Fibroblast of peridontal ligament (primary cell): ENCODE measurements around the gene DOCK4.
"Not testable (repeated sequence)": the region's sequence is repeated elsewhere in the genome, so short reads cannot be mapped to it uniquely, and the experiment has no call there.

ENCODE experiments used
- DNase-seq: peaks from one replicate; pipeline ENCODE4 v3.0.0-alpha.2; 2010; ENCODE audit errors: extremely low read depth

Gene DOCK4, protein sequence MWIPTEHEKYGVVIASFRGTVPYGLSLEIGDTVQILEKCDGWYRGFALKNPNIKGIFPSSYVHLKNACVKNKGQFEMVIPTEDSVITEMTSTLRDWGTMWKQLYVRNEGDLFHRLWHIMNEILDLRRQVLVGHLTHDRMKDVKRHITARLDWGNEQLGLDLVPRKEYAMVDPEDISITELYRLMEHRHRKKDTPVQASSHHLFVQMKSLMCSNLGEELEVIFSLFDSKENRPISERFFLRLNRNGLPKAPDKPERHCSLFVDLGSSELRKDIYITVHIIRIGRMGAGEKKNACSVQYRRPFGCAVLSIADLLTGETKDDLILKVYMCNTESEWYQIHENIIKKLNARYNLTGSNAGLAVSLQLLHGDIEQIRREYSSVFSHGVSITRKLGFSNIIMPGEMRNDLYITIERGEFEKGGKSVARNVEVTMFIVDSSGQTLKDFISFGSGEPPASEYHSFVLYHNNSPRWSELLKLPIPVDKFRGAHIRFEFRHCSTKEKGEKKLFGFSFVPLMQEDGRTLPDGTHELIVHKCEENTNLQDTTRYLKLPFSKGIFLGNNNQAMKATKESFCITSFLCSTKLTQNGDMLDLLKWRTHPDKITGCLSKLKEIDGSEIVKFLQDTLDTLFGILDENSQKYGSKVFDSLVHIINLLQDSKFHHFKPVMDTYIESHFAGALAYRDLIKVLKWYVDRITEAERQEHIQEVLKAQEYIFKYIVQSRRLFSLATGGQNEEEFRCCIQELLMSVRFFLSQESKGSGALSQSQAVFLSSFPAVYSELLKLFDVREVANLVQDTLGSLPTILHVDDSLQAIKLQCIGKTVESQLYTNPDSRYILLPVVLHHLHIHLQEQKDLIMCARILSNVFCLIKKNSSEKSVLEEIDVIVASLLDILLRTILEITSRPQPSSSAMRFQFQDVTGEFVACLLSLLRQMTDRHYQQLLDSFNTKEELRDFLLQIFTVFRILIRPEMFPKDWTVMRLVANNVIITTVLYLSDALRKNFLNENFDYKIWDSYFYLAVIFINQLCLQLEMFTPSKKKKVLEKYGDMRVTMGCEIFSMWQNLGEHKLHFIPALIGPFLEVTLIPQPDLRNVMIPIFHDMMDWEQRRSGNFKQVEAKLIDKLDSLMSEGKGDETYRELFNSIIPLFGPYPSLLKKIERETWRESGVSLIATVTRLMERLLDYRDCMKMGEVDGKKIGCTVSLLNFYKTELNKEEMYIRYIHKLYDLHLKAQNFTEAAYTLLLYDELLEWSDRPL (N-terminal part only)

DNA sequence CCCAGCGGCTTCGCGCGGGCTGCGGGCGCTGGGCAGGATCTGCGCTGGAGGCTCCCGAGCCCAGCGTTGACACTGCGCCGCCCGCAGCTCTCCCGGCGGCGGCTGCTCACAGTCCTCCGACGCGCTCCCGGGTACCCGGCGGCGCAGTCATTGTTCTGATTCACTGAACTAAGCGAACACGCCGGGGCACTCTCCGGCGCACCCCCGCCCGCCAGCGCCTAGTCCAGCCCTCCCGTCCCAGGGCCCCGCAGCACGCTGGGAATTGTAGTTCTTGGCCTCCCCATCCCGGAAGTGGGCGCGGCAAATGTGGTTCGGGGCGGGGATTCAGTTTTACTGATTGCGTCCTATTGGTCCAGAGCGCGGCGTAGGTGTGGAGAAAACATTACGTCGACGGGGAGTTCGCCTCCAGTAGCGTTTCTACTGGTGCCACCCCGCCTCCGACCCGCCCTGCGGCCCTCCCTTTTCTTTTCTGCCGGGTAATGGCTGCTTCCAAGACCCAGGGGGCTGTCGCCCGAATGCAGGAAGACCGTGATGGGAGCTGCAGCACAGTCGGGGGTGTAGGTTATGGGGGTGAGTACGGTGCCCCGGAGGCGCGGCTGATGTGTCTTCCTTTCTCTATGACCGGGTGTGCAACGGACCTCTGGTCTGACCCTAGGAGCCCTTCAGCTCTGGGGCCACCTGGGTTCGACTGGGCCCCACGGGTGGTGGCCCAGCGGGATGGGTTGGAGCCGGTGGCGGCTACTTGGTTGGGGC, at the start of gene DOCK4, which contains the start of gene ZNF277:
TSS of gene DOCK4 (minus strand) at position 162 of the 753 bp plus-strand sequence. CDS start 261 bp downstream, outside the sequence.
TSS of gene ZNF277 (plus strand) at position 458 of the 753 bp plus-strand sequence. CDS start at position 480, 22 bp downstream.
- DNase-seq, result peak; percentile 99

DNA sequence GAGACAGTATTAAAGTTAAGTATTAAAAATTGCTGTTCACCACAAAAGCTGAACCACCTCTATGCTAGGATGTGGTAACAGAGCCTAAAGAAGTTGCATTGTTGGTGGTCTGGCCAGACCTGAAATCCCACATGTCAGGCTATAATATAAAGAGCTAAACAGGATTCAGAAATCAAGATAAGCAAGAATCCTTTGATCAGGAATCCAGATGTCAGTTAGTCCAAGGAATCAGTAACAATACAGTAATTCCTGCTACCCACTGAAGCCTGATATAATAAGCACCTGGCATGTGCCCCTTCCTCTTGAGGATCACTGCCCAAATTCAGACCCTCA, 49.2 kb upstream of the DOCK4 start:
- no peak for DNase-seq

DNA sequence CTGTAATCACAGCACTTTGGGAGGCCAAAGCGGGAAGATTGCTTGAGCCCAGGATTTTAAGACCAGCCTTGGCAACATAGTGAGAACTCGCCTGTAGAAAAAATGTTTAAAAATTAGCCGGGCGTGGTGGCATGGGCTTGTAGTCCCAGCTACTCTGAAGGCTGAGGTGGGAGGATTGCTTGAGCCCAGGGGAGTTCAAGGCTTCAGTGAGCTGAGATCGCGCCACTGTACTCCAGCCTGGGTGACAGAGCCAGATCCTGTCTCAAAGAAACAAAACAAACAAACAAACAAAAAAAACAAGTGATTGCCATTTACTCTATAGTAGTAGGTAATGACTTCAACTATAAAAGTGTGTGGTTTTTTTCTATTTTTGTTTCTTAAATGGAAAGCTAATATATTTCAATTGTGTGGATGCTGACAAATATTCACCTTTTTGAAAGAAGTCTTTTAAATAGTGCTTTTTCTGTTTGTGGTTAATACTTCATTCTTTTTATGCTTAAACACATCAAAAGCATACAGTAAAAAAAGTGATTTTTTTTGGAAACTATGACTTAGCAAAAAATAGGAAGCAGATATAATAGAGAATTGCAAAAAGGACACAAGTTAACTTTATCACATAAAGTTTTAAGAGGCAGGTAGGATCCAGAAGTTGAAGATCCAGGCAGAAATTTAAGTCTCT, 48.6 kb upstream of the DOCK4 start:
- DNase-seq, result no peak

DNA sequence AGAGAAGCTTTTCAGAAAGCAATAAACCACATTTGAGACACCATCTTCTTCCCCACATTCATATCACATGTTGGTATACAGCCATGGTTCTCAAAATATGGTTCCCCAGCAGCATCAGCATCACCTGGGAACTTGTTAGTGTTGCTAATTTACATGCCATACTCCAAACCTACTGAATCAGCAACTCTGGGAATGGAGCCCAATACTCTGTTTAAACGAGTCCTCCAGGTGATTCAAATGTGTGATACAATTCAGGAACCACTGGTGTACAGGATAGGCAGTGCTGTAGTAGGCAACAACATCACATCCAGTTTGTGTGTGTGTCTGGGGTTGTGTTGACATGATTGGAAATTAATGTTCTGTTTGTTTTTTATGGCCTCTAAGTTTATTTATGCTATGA, 48.0 kb upstream of the DOCK4 start:
- DNase-seq, result no peak

DNA sequence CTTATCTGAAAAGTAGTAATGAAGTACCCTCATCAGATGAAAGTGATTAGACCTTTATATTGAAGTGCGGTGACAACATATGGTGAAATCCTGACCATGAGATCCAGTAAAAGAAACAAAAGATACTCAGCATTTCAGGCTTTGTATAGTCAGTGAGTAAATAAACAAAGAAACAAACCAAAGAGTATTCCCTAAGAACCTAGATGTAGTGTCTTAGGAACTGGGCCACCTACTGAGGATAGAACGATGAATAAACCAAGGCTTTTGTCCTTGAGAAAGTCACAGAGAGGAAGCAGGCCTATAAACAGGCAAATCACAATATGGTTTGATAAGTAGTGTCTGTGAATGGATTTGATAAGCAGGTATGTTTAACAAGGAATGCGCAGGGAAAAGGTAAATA, 46.5 kb upstream of the DOCK4 start:
- no peak for DNase-seq

DNA sequence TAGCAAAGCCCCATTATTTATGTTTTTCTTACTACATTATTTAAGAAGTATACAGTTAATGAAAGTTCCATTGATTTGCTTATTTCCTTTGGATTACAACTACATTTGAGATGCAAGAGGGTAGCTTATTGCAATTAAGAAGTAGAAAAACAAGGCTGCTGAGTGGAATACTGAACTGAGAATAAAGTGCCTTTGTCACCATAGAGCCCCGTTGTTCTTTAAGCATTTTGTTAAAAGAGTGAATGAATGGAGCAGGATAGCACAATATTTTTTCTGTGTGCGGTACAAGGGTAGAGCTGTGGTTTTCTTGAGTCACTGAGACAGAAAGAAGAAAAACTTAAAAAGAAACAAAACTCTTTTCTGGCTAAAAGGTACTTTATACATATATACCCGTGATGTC, 45.9 kb upstream of the DOCK4 start:
- DNase-seq, result no peak

DNA sequence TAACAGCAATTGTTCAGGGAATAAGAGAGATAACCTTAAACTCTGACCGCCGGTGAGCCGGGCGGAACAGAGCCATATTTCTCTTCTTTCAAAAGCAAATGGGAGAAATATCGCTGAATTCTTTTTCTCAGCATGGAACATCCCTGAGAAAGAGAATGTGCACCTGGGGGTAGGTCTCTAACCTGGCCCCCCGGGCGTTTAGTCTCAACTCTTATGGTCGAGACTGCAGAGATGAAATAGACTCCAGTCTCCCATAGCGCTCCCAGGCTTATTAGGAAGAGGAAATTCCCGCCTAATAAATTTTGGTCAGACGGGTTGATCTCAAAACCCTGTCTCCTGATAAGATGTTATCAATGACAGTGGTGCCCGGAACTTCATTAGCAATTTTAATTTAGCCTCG, 43.8 kb upstream of the DOCK4 start:
- DNase-seq, result not testable (repeated sequence)

DNA sequence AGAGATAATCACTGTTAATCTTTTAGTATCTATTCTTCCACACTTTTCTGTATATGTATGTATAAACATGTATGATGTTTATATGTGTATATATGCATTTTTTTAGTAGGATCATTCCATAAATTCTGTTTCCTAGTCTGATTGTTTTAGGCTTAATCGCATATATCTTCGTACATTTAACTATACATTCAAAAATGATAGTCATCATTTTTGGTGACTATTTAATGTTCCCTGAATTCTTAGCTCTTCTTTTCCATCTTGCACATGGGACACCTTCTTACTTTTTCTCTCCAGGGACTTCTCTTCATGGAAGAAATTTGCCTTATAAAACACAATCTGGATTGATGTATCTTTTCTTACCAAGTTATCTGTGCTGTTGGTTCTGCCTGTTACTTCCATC, 42.4 kb upstream of the DOCK4 start:
- no peak for DNase-seq

DNA sequence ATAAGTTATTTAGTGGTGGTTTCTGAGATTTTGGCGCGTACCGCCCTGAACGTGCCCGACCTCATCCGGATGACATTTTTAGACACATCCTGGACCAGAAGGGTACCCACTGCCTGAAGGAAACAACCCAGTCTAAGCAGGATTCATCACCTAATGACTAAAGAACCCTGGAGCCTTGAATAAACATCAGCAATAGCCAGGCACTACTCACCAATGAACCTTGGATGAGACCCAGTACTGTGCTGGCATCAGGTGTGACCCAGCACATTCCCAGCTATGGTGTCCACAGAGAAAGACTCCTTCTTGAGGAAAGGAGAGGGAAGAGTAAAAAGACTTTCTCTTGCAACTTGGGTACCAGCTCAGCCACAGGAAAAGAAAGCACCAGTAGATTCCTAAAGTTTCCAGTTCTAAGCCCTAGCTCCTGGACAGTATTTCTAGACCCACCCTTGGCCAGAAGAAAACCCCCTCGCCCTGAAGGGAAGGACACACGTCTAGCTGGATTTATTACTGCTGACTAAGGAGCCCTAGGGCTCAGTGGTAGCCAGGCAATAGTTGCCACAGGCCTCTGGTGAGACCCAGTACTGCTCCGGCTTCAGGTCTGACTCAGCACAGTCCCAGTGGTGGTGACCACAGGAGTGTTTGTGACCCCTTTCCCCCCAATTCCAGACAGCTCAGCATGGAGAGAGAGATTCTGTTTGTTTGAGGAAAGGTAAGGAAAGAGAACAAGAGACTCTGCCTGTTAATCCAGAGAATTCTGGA, 32.8 kb upstream of the DOCK4 start:
- no peak for DNase-seq

DNA sequence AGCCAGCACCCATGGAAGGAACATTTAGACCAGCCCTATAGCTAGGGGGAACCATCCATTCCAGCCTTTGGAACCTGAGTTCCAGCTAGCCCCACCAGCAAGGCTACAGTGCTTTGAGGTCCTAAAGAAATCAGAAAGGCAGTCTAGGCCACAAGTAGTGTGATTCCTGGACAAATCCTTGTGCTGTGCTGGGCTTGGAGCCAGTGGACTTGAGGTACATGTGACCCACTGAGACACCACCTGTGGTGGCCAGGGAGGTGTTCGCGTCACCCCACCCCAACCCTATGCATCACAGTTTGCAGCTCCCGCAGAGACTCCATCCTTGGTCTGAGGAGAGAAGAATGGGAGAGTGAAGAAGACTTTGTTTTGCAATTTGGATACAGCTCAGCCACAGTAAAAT, 32.1 kb upstream of the DOCK4 start:
- no peak for DNase-seq

DNA sequence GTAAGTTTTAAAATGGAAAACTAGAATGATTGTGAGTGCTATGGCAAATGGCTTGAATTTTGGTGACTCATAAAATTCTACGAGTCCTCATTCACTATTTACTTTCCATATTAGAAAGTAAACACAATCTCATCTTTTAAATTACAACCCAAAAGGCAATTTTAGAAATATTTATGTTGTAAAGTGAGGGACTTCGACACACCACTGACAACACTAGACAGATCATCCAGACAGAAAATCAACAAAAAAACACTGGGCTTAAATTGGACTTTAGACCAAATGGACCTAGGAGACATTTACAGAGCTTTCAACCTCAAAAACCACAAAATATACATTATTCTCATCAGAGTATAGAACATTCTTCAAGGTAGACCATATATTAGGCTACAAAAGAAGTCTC, 30.4 kb upstream of the DOCK4 start:
- no peak for DNase-seq

DNA sequence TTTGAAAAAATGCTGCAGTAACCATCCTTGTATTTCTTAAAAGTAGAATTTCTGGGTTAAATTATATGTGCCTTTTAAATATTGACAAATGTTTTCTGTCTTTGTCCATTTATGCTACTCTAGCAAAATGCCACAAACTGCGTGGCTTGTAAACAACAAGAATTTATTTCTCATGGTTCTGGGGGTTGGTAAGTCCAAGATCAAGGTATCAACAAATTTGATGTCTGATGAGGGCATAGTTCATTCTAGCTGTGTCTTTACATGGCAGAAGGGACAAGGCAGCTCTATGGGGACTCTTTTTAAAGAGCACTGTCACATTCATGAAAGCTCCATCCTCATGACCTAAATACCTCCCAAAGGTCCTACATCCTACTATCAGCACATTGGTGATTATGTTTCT, 27.9 kb upstream of the DOCK4 start:
- no peak for DNase-seq

DNA sequence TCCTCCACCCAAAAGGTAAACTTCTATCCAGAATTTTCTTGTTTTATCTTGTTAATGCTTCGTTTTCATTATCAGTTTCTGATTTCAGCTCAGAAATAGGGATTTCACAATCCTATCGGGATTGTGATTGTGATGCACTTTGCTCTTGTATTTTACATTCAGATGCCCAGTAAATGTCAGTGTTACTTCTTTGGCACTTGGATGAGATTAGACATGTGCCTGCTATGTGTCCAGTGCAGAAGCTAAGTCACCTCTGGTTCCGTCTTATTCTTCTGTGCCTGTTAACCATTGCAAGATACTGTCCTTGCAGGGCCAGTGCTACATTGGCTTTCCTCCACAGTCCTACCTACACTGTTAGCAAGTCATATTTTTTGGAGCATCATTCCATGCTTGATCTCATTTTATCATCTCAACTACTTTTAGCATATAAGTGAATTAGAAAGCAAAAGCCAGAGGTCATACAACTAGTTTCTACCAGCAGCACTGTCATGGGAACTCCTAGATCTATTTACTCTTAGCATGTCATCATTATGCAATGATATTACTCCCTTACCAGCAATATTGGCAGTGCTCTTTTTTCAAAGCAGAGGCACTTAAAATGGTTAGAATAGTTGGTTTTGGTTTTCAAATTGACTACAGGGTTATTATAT, 27.0 kb upstream of the DOCK4 start:
- DNase-seq, result peak; percentile 53

DNA sequence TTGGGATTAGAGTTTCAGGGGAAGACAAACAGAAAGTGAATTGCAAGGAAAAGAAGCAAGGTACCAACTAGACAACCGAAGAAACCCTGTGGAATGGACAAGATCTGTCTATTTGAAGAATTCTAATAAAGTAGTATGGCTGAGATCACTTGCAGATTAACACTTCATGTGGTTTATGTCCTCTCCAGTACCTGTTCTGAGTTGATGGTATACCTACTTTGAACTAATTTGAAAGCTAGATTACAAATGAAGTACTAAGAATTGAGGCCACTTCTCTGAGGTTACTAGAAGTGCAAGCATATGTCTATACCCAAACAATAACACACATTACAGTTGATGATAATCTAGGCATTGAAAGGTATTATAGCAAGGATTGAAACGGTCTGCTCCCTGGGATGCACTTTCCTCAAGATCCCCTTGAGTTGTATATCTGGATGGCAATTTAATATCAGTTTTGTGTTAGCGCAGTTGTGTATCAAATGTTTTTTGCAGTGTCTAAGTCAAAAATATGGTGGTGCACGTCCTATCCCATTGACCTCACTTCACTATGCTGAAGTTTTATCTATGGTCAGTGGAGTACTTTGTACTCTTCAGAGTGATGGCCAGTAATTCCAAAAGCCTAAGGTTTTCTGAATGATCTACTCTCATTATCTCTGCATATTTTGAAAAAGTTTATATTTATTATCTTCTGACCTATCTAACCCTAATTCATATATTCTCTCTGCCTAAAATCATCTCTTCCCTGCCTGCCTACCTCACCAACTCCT, 26.2 kb upstream of the DOCK4 start:
- DNase-seq, result no peak

DNA sequence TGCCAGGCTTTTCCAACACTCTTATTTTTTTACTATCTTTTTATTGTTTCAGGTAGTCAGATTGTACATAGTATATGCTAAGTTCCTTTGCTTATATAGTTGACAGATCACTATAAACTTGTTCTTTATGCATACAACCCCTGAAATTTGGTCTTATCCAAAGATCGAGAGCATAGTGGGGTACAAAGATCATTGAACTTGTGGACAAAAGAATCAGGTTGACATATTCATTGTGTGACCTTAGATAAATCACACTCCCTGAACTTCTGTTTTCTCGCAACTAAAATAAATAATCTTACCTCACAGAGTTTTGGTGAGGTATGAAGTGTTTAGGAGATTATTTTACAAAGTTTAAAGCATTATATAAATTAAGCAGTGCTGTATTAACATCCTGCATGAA, 22.4 kb upstream of the DOCK4 start:
- DNase-seq, result no peak

DNA sequence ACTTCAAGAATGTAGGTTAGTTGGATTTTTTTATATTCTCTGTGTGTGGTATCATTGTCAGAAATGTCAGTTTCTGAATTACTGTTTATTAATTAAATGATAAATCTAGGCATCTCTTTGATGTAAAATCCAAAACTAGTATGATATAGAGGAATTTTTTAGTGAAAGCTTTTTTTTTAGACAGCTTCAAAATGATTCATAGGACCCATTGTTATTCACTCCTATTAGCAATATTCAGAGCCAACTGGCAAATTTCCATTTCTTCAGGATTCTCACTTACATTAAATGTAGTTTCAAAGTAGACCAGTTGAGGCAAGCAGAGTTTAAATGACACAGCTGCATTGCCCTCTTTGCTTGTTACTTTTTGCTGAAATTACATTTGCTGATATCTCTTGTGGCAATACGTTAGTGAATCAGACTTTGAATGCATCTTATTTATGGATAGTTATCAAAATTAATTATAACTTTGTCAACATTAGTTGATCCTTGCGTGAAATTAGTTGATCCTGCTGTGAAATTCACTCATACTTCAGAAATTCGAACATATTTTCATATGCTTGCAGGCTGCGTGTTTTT, 20.6 kb upstream of the DOCK4 start:
- no peak for DNase-seq

DNA sequence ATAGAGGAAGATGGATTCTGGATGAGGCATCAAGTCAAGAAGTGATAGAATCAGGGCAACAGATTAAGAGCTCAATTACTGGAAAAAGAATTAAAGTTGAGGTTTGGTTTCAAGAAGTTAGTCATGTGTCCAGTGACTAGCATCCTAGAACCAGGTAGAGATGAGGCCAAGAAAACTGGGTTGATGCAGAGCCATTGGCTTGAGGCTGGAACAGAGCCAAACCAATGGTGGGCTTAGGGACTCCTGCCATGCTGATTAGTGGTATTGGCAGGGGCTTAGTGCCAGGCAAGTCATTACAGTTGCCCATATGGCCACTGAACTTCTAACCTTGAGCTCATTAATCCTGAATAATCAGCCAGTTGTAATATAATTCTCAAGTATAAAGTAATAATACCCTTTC, 18.8 kb upstream of the DOCK4 start:
- DNase-seq, result no peak

DNA sequence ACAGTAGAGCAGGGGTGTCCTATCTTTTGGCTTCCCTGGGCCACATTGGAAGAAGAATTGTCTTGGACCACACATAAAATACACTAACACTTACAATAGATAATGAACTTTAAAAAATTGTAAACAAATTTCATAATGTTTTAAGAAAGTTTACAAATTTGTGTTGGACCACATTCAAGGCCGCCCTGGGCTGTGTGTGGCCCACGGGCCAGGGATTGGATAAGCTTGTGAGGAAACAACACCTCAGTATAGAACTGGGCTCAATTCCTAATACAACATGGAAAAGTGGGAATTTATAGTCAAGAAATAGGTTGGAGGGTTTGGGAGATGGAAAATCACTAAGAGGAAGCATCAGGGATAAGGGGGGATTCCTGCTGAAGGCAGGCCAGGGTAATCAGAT, 18.0 kb upstream of the DOCK4 start:
- no peak for DNase-seq
